A673 (cell line): Measurements from ENCODE around the gene ARHGEF39. TPM values are rescaled to one million over a fixed set of nuclear protein-coding genes. Genes with fewer than 3 reads are reported as not detected.
A peak's percentile ranks its signal among the peaks of the same experiment; 100 is the strongest.

ENCODE experiments used
- BruUV-seq: library from RNA; stranded (reverse); fragments of 400-500 nt; replicated peaks from 2 replicates; lab custom pipeline; 2021; lab: Mats Ljungman, UMichigan
- CTCF ChIA-PET: fragments of 300-600 bp; sonication (Branson Sonifier 250); formaldehyde crosslinking; loops from one replicate; lab custom pipeline; 2022; ENCODE audit warnings: antibody characterized with exemption; lab: Charles Lee
- POLR2A ChIA-PET: fragments of 300-600 bp; sonication (Branson Sonifier 250); formaldehyde crosslinking; loops from one replicate; lab custom pipeline; 2022; ENCODE audit warnings: antibody characterized with exemption; ENCODE audit not compliant: low non-redundant PET; lab: Charles Lee
- DNase-seq: peaks from one replicate; pipeline ENCODE4 v3.0.0-alpha.2; 2015; ENCODE audit warnings: low spot score
- H3K27ac ChIP-seq: fragments of 200-600 bp; sonication (generic); 2 replicates; pipeline ENCODE4 v1.5.1; 2016; ENCODE audit warnings: mixed run types, low read depth, mild to moderate bottlenecking, mixed read lengths, antibody characterized with exemption, low read length; ENCODE audit not compliant: poor library complexity, severe bottlenecking
- H3K27me3 ChIP-seq: fragments of 200-600 bp; sonication (generic); replicated peaks from 2 replicates; pipeline ENCODE4 v1.6.1; 2017; ENCODE audit warnings: mixed run types, low read depth, mild to moderate bottlenecking, mixed read lengths, antibody characterized with exemption, low read length; ENCODE audit not compliant: insufficient read depth, poor library complexity
- H3K36me3 ChIP-seq: fragments of 200-600 bp; sonication (generic); 2 replicates; pipeline ENCODE4 v1.6.1; 2016; ENCODE audit warnings: mixed run types, mild to moderate bottlenecking, mixed read lengths, antibody characterized with exemption, low read length; ENCODE audit not compliant: insufficient read depth, poor library complexity, severe bottlenecking
- H3K4me1 ChIP-seq: fragments of 200-600 bp; sonication (generic); 2 replicates; pipeline ENCODE4 v1.6.1; 2017; ENCODE audit warnings: mixed run types, mild to moderate bottlenecking, mixed read lengths, antibody characterized with exemption, low read length; ENCODE audit not compliant: insufficient read depth, poor library complexity, severe bottlenecking
- H3K4me3 ChIP-seq: fragments of 200-600 bp; sonication (generic); 2 replicates; pipeline ENCODE4 v1.5.1; 2016; ENCODE audit warnings: low read depth, mixed run types, mild to moderate bottlenecking, mixed read lengths, low read length; ENCODE audit not compliant: poor library complexity, severe bottlenecking
- H3K9me3 ChIP-seq: fragments of 200-600 bp; sonication (generic); 2 replicates; pipeline ENCODE4 v1.6.1; 2016; ENCODE audit warnings: mixed run types, low read depth, mild to moderate bottlenecking, mixed read lengths, antibody characterized with exemption, low read length; ENCODE audit not compliant: poor library complexity, severe bottlenecking
- EZH2 ChIP-seq: fragments of 200-600 bp; sonication (generic); IDR thresholded peaks from 2 replicates; pipeline ENCODE4 v1.6.1; 2017; ENCODE audit warnings: borderline replicate concordance, low read depth, mild to moderate bottlenecking, mixed read lengths, antibody characterized with exemption, low read length; ENCODE audit not compliant: poor library complexity, severe bottlenecking
- intact Hi-C: fragments of 100-400 bp; cut with micrococcal nuclease; formaldehyde crosslinking; loops from one replicate; pipeline ENCODE4 v1.10.0; 2022; ENCODE audit not compliant: unreplicated experiment
- total RNA-seq: library from RNA; stranded (reverse); gene quantifications from 2 replicates; pipeline ENCODE4 v1.2.3, GENCODE V29; 2021
- TF ChIP-seq, protein P1 (sequence below): fragments of 300-800, 200-600 bp; sonication (generic); conservative IDR thresholded peaks from 2 replicates; pipeline ENCODE4 v1.5.1; 2017; ENCODE audit warnings: low read depth, mild to moderate bottlenecking, antibody characterized with exemption, low read length, moderate library complexity, mixed read lengths

The ARHGEF39 gene
- total RNA-seq, 1 experiment from 2014 or later = 25.0 TPM

- DNase-seq = no peak
- H3K9me3 ChIP-seq = no peaks in the 10 kb centered on the region
- H3K27me3 ChIP-seq = no peaks in the 10 kb centered on the region
- no peak overlapping the region for H3K4me3 ChIP-seq
- peaks cover 5% of the 10 kb centered on the region for H3K36me3 ChIP-seq
- intact Hi-C loops = no loop called here
- no TSS peak for BruUV-seq
- ChIA-PET CTCF (no interaction called here), POLR2A (no interaction called here)
- no peak overlapping the region for H3K27ac ChIP-seq
- no peaks in the 10 kb centered on the region for H3K4me1 ChIP-seq
- TF ChIP-seq EZH2 = no peak
- TF ChIP-seq, protein P1, sequence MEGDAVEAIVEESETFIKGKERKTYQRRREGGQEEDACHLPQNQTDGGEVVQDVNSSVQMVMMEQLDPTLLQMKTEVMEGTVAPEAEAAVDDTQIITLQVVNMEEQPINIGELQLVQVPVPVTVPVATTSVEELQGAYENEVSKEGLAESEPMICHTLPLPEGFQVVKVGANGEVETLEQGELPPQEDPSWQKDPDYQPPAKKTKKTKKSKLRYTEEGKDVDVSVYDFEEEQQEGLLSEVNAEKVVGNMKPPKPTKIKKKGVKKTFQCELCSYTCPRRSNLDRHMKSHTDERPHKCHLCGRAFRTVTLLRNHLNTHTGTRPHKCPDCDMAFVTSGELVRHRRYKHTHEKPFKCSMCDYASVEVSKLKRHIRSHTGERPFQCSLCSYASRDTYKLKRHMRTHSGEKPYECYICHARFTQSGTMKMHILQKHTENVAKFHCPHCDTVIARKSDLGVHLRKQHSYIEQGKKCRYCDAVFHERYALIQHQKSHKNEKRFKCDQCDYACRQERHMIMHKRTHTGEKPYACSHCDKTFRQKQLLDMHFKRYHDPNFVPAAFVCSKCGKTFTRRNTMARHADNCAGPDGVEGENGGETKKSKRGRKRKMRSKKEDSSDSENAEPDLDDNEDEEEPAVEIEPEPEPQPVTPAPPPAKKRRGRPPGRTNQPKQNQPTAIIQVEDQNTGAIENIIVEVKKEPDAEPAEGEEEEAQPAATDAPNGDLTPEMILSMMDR = no peak
Measured at GRCh38 chr9:35679766-35680330, 14.9 kb upstream of the ARHGEF39 start.

DNA sequence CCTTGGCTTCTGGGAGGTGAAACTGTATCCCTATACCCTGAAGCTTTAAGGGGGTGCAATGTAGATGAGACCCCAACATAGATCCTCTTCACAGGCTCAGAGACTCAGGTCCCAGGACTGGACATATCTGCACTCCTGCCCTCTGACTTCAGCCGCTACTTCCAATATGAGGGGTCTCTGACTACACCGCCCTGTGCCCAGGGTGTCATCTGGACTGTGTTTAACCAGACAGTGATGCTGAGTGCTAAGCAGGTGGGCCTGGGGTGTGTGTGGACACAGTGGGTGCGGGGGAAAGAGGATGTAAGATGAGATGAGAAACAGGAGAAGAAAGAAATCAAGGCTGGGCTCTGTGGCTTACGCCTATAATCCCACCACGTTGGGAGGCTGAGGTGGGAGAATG lies 14.1 kb upstream of the ARHGEF39 start:
- Histone ChIP-seq H3K36me3 (no peaks in the 10 kb centered on the region), H3K27ac (no peak overlapping the region), H3K4me1 (no peaks in the 10 kb centered on the region), H3K4me3 (no peak overlapping the region), H3K27me3 (no peaks in the 10 kb centered on the region), H3K9me3 (no peaks in the 10 kb centered on the region)
- no TSS peak for BruUV-seq
- ChIA-PET CTCF (no interaction called here), POLR2A (no interaction called here)
- DNase-seq = no peak
- TF ChIP-seq, protein P1 = no peak
- no peak for TF ChIP-seq EZH2
- intact Hi-C loops = no loop called here

- Histone ChIP-seq H3K9me3 (no peaks in the 10 kb centered on the region), H3K27ac (peak overlapping the region; percentile 19), H3K4me1 (no peaks in the 10 kb centered on the region), H3K27me3 (no peaks in the 10 kb centered on the region), H3K36me3 (no peaks in the 10 kb centered on the region), H3K4me3 (peak overlapping the region; percentile 44)
- peak; percentile 38 for DNase-seq
- ChIA-PET CTCF (interaction anchor here (0.7 kb wide), 1 partner anchor 65 kb away, joined by 3 read pairs; no protein-coding TSS in a partner anchor), POLR2A (interaction anchor here (0.6 kb wide), 2 partner anchors 14 to 80 kb away, joined by 3 to 4 read pairs; no protein-coding TSS in a partner anchor)
- no peak for TF ChIP-seq EZH2
- TF ChIP-seq, protein P1 = no peak
- intact Hi-C loops = no loop called here
- no TSS peak for BruUV-seq
Measured at GRCh38 chr9:35675732-35676392, 10.9 kb upstream of the ARHGEF39 start.
